ACHN (cell line): ENCODE measurements around the gene RHPN2.

Source experiments
- DNase-seq: peaks from one replicate; pipeline ENCODE4 v3.0.0-alpha.2; 2015
- in situ Hi-C: cut with HindIII; loops from 2 replicates; pipeline ENCODE4 v1.10.0; 2017; ENCODE audit warnings: low sequenced_read_pairs, low pct_ligation_motif_present, low pct_unique_long_range_greater_than_20kb

Gene RHPN2

GRCh38 chr19:32930567-32930966, 134.1 kb downstream of the RHPN2 start:
- in situ Hi-C loops = no loop called here
- no peak for DNase-seq

- in situ Hi-C loops = no loop called here
- no peak for DNase-seq
These were observed 135.9 kb downstream of the RHPN2 start for GRCh38 chr19:32928806-32929205.
